SU-DHL-6 (cell line): ENCODE data around the gene MATK.
"Not testable (repeated sequence)": the region's sequence is repeated elsewhere in the genome, so short reads cannot be mapped to it uniquely, and the experiment has no call there.

Source experiments
- H2AFZ ChIP-seq: fragments of 200-600 bp; sonication (generic); 2 replicates; pipeline ENCODE4 v1.6.1; 2014; ENCODE audit warnings: low read depth, mild to moderate bottlenecking, moderate library complexity, mixed read lengths, antibody characterized with exemption, low read length; ENCODE audit not compliant: severe bottlenecking
- H3F3A ChIP-seq: fragments of 200-600 bp; shearing (Covaris generic); 2 replicates; pipeline ENCODE4 v1.6.0; 2016; ENCODE audit warnings: antibody characterized with exemption, mild to moderate bottlenecking; ENCODE audit not compliant: insufficient read depth
- H3K27ac ChIP-seq: fragments of 200-600 bp; sonication (generic); 2 replicates; pipeline ENCODE4 v1.5.1; 2016; ENCODE audit warnings: low read depth, mild to moderate bottlenecking, low read length, moderate library complexity, mixed read lengths
- H3K27me3 ChIP-seq: fragments of 200-600 bp; sonication (generic), shearing (Covaris generic); 2 replicates; pipeline ENCODE4 v1.6.0; 2014; ENCODE audit warnings: mild to moderate bottlenecking, low read length
- H3K36me3 ChIP-seq: fragments of 200-600 bp; sonication (generic); 2 replicates; pipeline ENCODE4 v1.6.1; 2014; ENCODE audit warnings: mild to moderate bottlenecking, low read length, mixed read lengths
- H3K4me2 ChIP-seq: fragments of 300-600, 200-600 bp; shearing (Covaris generic), sonication (generic); 2 replicates; pipeline ENCODE4 v1.6.0; 2014; ENCODE audit warnings: low read length, low read depth, mild to moderate bottlenecking; ENCODE audit not compliant: poor library complexity, severe bottlenecking
- H3K4me3 ChIP-seq: fragments of 200-600 bp; sonication (generic); 2 replicates; pipeline ENCODE4 v1.5.1; 2014; ENCODE audit warnings: antibody characterized with exemption, low read length, mild to moderate bottlenecking, mixed read lengths; ENCODE audit not compliant: insufficient read depth, poor library complexity, severe bottlenecking
- H3K79me2 ChIP-seq: fragments of 200-600 bp; sonication (generic); 2 replicates; pipeline ENCODE4 v1.6.1; 2014; ENCODE audit warnings: mild to moderate bottlenecking, low read length, moderate library complexity; ENCODE audit not compliant: insufficient read depth
- H3K9ac ChIP-seq: fragments of 200-600 bp; sonication (generic); 2 replicates; pipeline ENCODE4 v1.7.0; 2014; ENCODE audit warnings: mild to moderate bottlenecking, low read length
- H3K9me2 ChIP-seq: fragments of 200-600 bp; sonication (generic); replicated peaks from 2 replicates; pipeline ENCODE4 v1.6.1; 2014; ENCODE audit warnings: low read length; ENCODE audit not compliant: insufficient read depth
- H3K9me3 ChIP-seq: fragments of 200-600 bp; sonication (generic); 2 replicates; pipeline ENCODE4 v1.6.1; 2014; ENCODE audit warnings: low read length, mixed read lengths; ENCODE audit not compliant: insufficient read depth
- H4K20me1 ChIP-seq: fragments of 200-600 bp; sonication (generic); 2 replicates; pipeline ENCODE4 v1.6.1; 2014; ENCODE audit warnings: low read depth, mild to moderate bottlenecking, antibody characterized with exemption, low read length, moderate library complexity, mixed read lengths
- CTCF ChIP-seq: fragments of 200-600 bp; sonication (generic); IDR thresholded peaks from one replicate; pipeline ENCODE4 v1.5.1; 2017; ENCODE audit warnings: antibody characterized with exemption, mild to moderate bottlenecking, low read length, moderate library complexity; ENCODE audit not compliant: insufficient read depth, poor library complexity, severe bottlenecking
- EZH2phosphoT487 ChIP-seq: fragments of 200-600 bp; sonication (generic), shearing (Covaris generic); conservative IDR thresholded peaks from 2 replicates; pipeline ENCODE4 v1.6.1; 2018; ENCODE audit warnings: mild to moderate bottlenecking, antibody characterized with exemption, low read length, moderate library complexity, mixed read lengths

MATK gene

GRCh38 chr19:3766520-3766919 is 19.7 kb downstream of the MATK start:
- no peak overlapping the region for H2AFZ ChIP-seq
- no peak overlapping the region for H3K27ac ChIP-seq
- H3K4me3 ChIP-seq = no peak overlapping the region
- no peaks in the 10 kb centered on the region for H3K9me2 ChIP-seq
- H3K9me3 ChIP-seq = no peaks in the 10 kb centered on the region
- H3K9ac ChIP-seq = no peak overlapping the region
- no peaks in the 10 kb centered on the region for H4K20me1 ChIP-seq
- no peaks in the 10 kb centered on the region for H3K36me3 ChIP-seq
- no peak overlapping the region for H3K4me2 ChIP-seq
- peaks cover 4% of the 10 kb centered on the region; the same call in 1 of the 2 replicates for H3K79me2 ChIP-seq
- peaks cover 10% of the 10 kb centered on the region for H3F3A ChIP-seq
- TF ChIP-seq EZH2phosphoT487 (no peak), CTCF (no peak)
- no peaks in the 10 kb centered on the region for H3K27me3 ChIP-seq

GRCh38 chr19:3765757-3766156 is 20.4 kb downstream of the MATK start:
- H3K9me3 ChIP-seq, H4K20me1 ChIP-seq, H3K4me2 ChIP-seq: not testable (repeated sequence)

GRCh38 chr19:3765121-3765520 is 21.1 kb downstream of the MATK start:
- H2AFZ ChIP-seq = no peak overlapping the region
- TF ChIP-seq EZH2phosphoT487 = no peak
- TF ChIP-seq CTCF = no peak
- no peak overlapping the region for H3K4me2 ChIP-seq
- no peaks in the 10 kb centered on the region for H4K20me1 ChIP-seq
- no peak overlapping the region for H3K4me3 ChIP-seq
- peaks cover 10% of the 10 kb centered on the region for H3F3A ChIP-seq
- H3K36me3 ChIP-seq = no peaks in the 10 kb centered on the region
- H3K9me3 ChIP-seq = no peaks in the 10 kb centered on the region
- peaks cover 18% of the 10 kb centered on the region for H3K79me2 ChIP-seq
- H3K9ac ChIP-seq = no peak overlapping the region
- H3K27me3 ChIP-seq = no peaks in the 10 kb centered on the region
- no peaks in the 10 kb centered on the region for H3K9me2 ChIP-seq
- H3K27ac ChIP-seq = no peak overlapping the region

More at GRCh38 chr19:3765757-3766156, 20.4 kb downstream of the MATK start:
- H3K4me3 ChIP-seq, H3K27ac ChIP-seq, H3K27me3 ChIP-seq, H2AFZ ChIP-seq, H3K9ac ChIP-seq, H3K9me2 ChIP-seq, H3K36me3 ChIP-seq: not testable (repeated sequence)
- peaks cover 10% of the 10 kb centered on the region for H3F3A ChIP-seq
- peaks cover 12% of the 10 kb centered on the region for H3K79me2 ChIP-seq

GRCh38 chr19:3762501-3763459 is 23.4 kb downstream of the MATK start, which contains the start of gene MRPL54:
TSS of gene MRPL54 (plus strand) at chr19:3762682. CDS start at chr19:3762701, 19 bp downstream.
- peak within 1 kb of the TSS; percentile 87 for H3K9ac ChIP-seq
- peak within 1 kb of the TSS; percentile 92 for H2AFZ ChIP-seq
- H3K9me3 ChIP-seq = no peaks in the 10 kb centered on the region
- peak within 1 kb of the TSS; percentile 91 for H3K4me3 ChIP-seq
- TF ChIP-seq CTCF = no peak
- TF ChIP-seq EZH2phosphoT487 = no peak
- H3K4me2 ChIP-seq = peak within 1 kb of the TSS; percentile 69
- no peaks in the 10 kb centered on the region for H3K9me2 ChIP-seq
- no peaks in the 10 kb centered on the region for H4K20me1 ChIP-seq
- peaks cover 10% of the 10 kb centered on the region for H3F3A ChIP-seq
- H3K36me3 ChIP-seq = no peaks in the 10 kb centered on the region
- peaks cover 23% of the 10 kb centered on the region for H3K79me2 ChIP-seq
- peak within 1 kb of the TSS; percentile 94 for H3K27ac ChIP-seq
- H3K27me3 ChIP-seq = no peaks in the 10 kb centered on the region
